Activated CD4-positive, alpha-beta T cell treated with anti-CD3 and anti-CD28 coated beads for 4 hours (primary cell): Measurements from ENCODE around the gene HNRNPLL.
"Not testable (repeated sequence)": the region's sequence is repeated elsewhere in the genome, so short reads cannot be mapped to it uniquely, and the experiment has no call there.

ENCODE experiments used
- DNase-seq, 2 donors: peaks; one replicate each; pipeline ENCODE4 v3.0.0-alpha.2; 2020

Gene HNRNPLL

GRCh38 chr2:38602732-38603401 is at the start of gene HNRNPLL:
TSS of gene HNRNPLL (minus strand) at chr2:38602928. CDS start at chr2:38602626, 302 bp downstream.
- DNase-seq: peak; percentile 94 to 95

GRCh38 chr2:38650717-38651116 is 48.0 kb upstream of the HNRNPLL start:
- no peak for DNase-seq

- DNase-seq: no peak
Measured at GRCh38 chr2:38650012-38650411, 47.3 kb upstream of the HNRNPLL start.

- no peak for DNase-seq
Measured at GRCh38 chr2:38649176-38649728, 46.5 kb upstream of the HNRNPLL start.

GRCh38 chr2:38648107-38648761 is 45.5 kb upstream of the HNRNPLL start:
- no peak for DNase-seq

- not testable (repeated sequence) for DNase-seq
Measured at GRCh38 chr2:38643683-38644511, 41.2 kb upstream of the HNRNPLL start.

GRCh38 chr2:38643021-38643671 is 40.4 kb upstream of the HNRNPLL start:
- no peak for DNase-seq

- not testable (repeated sequence) for DNase-seq
Measured at GRCh38 chr2:38642373-38643017, 39.8 kb upstream of the HNRNPLL start.

- DNase-seq: no peak
Measured at GRCh38 chr2:38636069-38636468, 33.3 kb upstream of the HNRNPLL start.

- no peak for DNase-seq
Measured at GRCh38 chr2:38635139-38635538, 32.4 kb upstream of the HNRNPLL start.

- DNase-seq: no peak
Measured at GRCh38 chr2:38634684-38635083, 32.0 kb upstream of the HNRNPLL start.

- DNase-seq: no peak
Measured at GRCh38 chr2:38633895-38634294, 31.2 kb upstream of the HNRNPLL start.

- no peak for DNase-seq
Measured at GRCh38 chr2:38632980-38633379, 30.3 kb upstream of the HNRNPLL start.

GRCh38 chr2:38631976-38632375 is 29.2 kb upstream of the HNRNPLL start:
- no peak for DNase-seq

- DNase-seq: no peak
Measured at GRCh38 chr2:38629684-38630083, 27.0 kb upstream of the HNRNPLL start.

- DNase-seq: no peak
Measured at GRCh38 chr2:38627391-38627790, 24.7 kb upstream of the HNRNPLL start.

- DNase-seq: peak; percentile 38 to 48
Measured at GRCh38 chr2:38626326-38627035, 23.8 kb upstream of the HNRNPLL start.

GRCh38 chr2:38622210-38622609 is 19.5 kb upstream of the HNRNPLL start:
- DNase-seq: no peak

- no peak for DNase-seq
Measured at GRCh38 chr2:38621018-38621417, 18.3 kb upstream of the HNRNPLL start.

GRCh38 chr2:38620282-38620977 is 17.7 kb upstream of the HNRNPLL start:
- DNase-seq: no peak
